Mucosa of gallbladder (tissue), 1 donor: ENCODE results near the gene SPATA17. TPM values are rescaled to one million over a fixed set of nuclear protein-coding genes. Genes with fewer than 3 reads are reported as not detected.

Experiments
- DNase-seq: peaks from one replicate; pipeline ENCODE4 v3.0.0-alpha.2; 2020; ENCODE audit warnings: low spot score
- total RNA-seq: library from RNA; stranded (reverse); gene quantifications from one replicate; pipeline ENCODE4 v1.2.1, GENCODE V29; 2021
- donor health status: DM: no; HTN: no; CAD: no.

Gene SPATA17
- total RNA-seq, 1 donor from 2014 or later = 1.8 TPM

- DNase-seq = no peak
These were observed 280.8 kb downstream of the SPATA17 start for GRCh38 chr1:217911908-217912307.

- no peak for DNase-seq
These were observed 286.2 kb downstream of the SPATA17 start for GRCh38 chr1:217917281-217917887.

- no peak for DNase-seq
These were observed 288.7 kb downstream of the SPATA17 start for GRCh38 chr1:217919683-217920388.

Other genes starting within 250 kb of the SPATA17 start
- gene GPATCH2, start 254 bp upstream of the SPATA17 start, total RNA-seq = 13.2 TPM